ENCODE data around the gene ALCAM.

The ALCAM gene

GRCh38 chr3:105545051-105545450 is 178.3 kb downstream of the ALCAM start:
- no peak overlapping the region for H3K9ac ChIP-seq (ENCODE audit: low read length)
- no peak for DNase-seq
- TF ChIP-seq CTCF (IDR thresholded peaks at IDR 0.05; ENCODE audit: low read length) (no peak), EZH2phosphoT487 (IDR thresholded peaks at IDR 0.05; ENCODE audit: low read length) (no peak), EZH2 (optimal IDR thresholded peaks at IDR 0.05; ENCODE audit: low read depth, low read length) (no peak)
- H4K20me1 ChIP-seq (ENCODE audit: insufficient read depth, low read length) = no peaks in the 10 kb centered on the region
- no peak overlapping the region for H3K4me2 ChIP-seq (ENCODE audit: low read depth, low read length)
- H3K36me3 ChIP-seq (replicated peaks; ENCODE audit: insufficient read depth, low read length) = no peaks in the 10 kb centered on the region
- no peak overlapping the region for H3K4me3 ChIP-seq (ENCODE audit: low read length)
- H3K9me2 ChIP-seq (replicated peaks; ENCODE audit: insufficient read depth, low read length) = no peaks in the 10 kb centered on the region
- no peaks in the 10 kb centered on the region for H3K4me1 ChIP-seq (ENCODE audit: low read length)
- H3K9me3 ChIP-seq (replicated peaks; ENCODE audit: insufficient read depth, low read length) = no peaks in the 10 kb centered on the region
- H3K27me3 ChIP-seq (replicated peaks; ENCODE audit: insufficient read depth, low read length) = no peaks in the 10 kb centered on the region
- H3K27ac ChIP-seq (ENCODE audit: low read length) = no peak overlapping the region
- H2AFZ ChIP-seq (ENCODE audit: low read length) = no peak overlapping the region
- H3F3A ChIP-seq (ENCODE audit: insufficient read depth, low read length) = no peaks in the 10 kb centered on the region
- H3K79me2 ChIP-seq (ENCODE audit: low read length) = no peaks in the 10 kb centered on the region

DNA sequence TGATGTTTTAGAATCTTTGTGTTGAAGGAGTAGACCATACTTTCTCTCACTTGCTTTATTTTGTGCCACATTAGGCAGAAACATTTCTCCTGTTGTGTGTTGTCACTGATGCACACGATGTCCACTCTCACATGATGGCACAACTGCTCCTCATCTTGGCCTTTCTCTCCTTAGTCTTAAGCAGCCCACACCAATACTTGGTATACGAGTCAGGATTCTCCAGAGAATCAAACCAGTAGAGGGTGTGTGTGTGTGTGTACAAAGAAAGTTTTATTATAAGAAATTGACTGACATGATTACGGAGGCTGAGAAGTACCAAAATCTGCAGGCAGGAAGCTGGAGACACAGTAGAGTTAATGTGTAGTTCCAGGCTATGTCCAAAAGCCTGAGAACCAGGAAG is 187.1 kb downstream of the ALCAM start:
- H3K9me2 ChIP-seq (replicated peaks; ENCODE audit: insufficient read depth, low read length) = no peaks in the 10 kb centered on the region
- H2AFZ ChIP-seq (ENCODE audit: low read length) = no peak overlapping the region
- H4K20me1 ChIP-seq (ENCODE audit: insufficient read depth, low read length) = no peaks in the 10 kb centered on the region
- no peak overlapping the region for H3K9ac ChIP-seq (ENCODE audit: low read length)
- H3K27me3 ChIP-seq (replicated peaks; ENCODE audit: insufficient read depth, low read length) = no peaks in the 10 kb centered on the region
- H3K4me1 ChIP-seq (ENCODE audit: low read length) = no peaks in the 10 kb centered on the region
- H3K79me2 ChIP-seq (ENCODE audit: low read length) = no peaks in the 10 kb centered on the region
- no peak overlapping the region for H3K27ac ChIP-seq (ENCODE audit: low read length)
- H3K4me3 ChIP-seq (ENCODE audit: low read length) = no peak overlapping the region
- TF ChIP-seq EZH2 (optimal IDR thresholded peaks at IDR 0.05; ENCODE audit: low read depth, low read length) = no peak
- TF ChIP-seq CTCF (IDR thresholded peaks at IDR 0.05; ENCODE audit: low read length) = no peak
- TF ChIP-seq EZH2phosphoT487 (IDR thresholded peaks at IDR 0.05; ENCODE audit: low read length) = no peak
- no peaks in the 10 kb centered on the region for H3F3A ChIP-seq (ENCODE audit: insufficient read depth, low read length)
- no peaks in the 10 kb centered on the region for H3K36me3 ChIP-seq (replicated peaks; ENCODE audit: insufficient read depth, low read length)
- H3K9me3 ChIP-seq (replicated peaks; ENCODE audit: insufficient read depth, low read length) = no peaks in the 10 kb centered on the region
- no peak overlapping the region for H3K4me2 ChIP-seq (ENCODE audit: low read depth, low read length)
- no peak for DNase-seq

- Histone ChIP-seq H3K9me3 (replicated peaks; ENCODE audit: insufficient read depth, low read length) (no peaks in the 10 kb centered on the region), H3K4me3 (ENCODE audit: low read length) (no peak overlapping the region), H3K36me3 (replicated peaks; ENCODE audit: insufficient read depth, low read length) (no peaks in the 10 kb centered on the region), H4K20me1 (ENCODE audit: insufficient read depth, low read length) (no peaks in the 10 kb centered on the region), H2AFZ (ENCODE audit: low read length) (no peak overlapping the region), H3K4me2 (ENCODE audit: low read depth, low read length) (no peak overlapping the region), H3F3A (ENCODE audit: insufficient read depth, low read length) (no peaks in the 10 kb centered on the region), H3K27ac (ENCODE audit: low read length) (no peak overlapping the region), H3K9ac (ENCODE audit: low read length) (no peak overlapping the region), H3K9me2 (replicated peaks; ENCODE audit: insufficient read depth, low read length) (no peaks in the 10 kb centered on the region), H3K79me2 (ENCODE audit: low read length) (no peaks in the 10 kb centered on the region), H3K27me3 (replicated peaks; ENCODE audit: insufficient read depth, low read length) (no peaks in the 10 kb centered on the region), H3K4me1 (ENCODE audit: low read length) (no peaks in the 10 kb centered on the region)
- TF ChIP-seq EZH2 (optimal IDR thresholded peaks at IDR 0.05; ENCODE audit: low read depth, low read length) (no peak), EZH2phosphoT487 (IDR thresholded peaks at IDR 0.05; ENCODE audit: low read length) (no peak), CTCF (IDR thresholded peaks at IDR 0.05; ENCODE audit: low read length) (no peak)
- DNase-seq = no peak
Observed at GRCh38 chr3:105555206-105555605, 188.5 kb downstream of the ALCAM start.
